Measurements from ENCODE around the gene GABARAPL2. TPM values are rescaled to one million over a fixed set of nuclear protein-coding genes. Genes with fewer than 3 reads are reported as not detected.

GABARAPL2 gene
- polyA plus RNA-seq, 1 donor (not counting 4 experiments of a cell fraction or from before 2014, with no cell fraction given): 95.8 TPM

DNA sequence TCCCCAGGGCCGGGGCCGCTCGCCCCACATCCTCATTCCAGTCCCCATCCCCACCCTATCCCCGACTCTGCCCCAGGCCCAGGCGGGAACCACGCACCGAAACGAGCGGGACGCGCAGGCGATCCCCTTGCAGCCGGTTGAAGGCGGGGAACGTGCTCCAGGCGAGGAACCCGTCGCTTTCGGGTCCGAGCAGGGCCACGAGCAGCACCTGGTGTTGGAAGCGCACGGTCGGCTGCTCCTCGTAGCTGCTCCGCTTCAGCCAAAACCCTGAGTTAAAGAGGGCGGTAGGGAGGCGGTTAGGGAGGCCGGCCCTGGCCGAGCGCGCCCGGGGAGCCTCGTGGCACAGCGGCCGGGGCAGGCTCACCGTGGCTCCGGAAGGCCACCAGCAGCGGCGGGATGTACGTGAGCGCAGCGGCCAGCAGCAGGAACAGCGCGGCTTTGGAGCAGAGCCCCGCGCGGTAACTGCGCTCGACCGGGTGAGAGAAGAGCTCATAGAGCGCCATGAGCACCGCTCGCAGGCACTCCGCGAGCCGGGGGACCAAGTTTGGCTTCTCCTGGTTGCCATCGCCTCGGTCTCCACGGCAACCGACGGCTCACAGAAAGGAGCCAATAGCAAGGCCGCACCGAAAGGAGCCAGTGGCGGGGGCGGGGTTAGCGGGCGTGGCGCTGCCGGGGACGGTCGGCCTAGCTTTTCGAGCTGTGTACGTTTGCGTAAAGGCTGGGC is 10.3 kb upstream of the GABARAPL2 start, which contains the start of gene TMEM231:
TSS of gene TMEM231 (minus strand) at position 546 of the 724 bp plus-strand sequence. CDS start at position 503, 43 bp downstream.
- Histone ChIP-seq H2AFZ (ENCODE audit: control insufficient read depth, low read length) (peak within 1 kb of the TSS; percentile 94), H3K9me3 (ENCODE audit: control insufficient read depth, low read depth, low read length) (no peaks in the 10 kb centered on the region), H3K9me1 (ENCODE audit: control insufficient read depth, extremely low read depth, insufficient read depth, low read length) (no peaks in the 10 kb centered on the region), H3K4me2 (ENCODE audit: control insufficient read depth, extremely low read depth, insufficient read depth, low read depth, low read length) (peak within 1 kb of the TSS; percentile 96), H3K36me3 (ENCODE audit: control insufficient read depth in 2 of 2, extremely low read depth in 1 of 2, insufficient read depth in 2 of 2, low read length in 2 of 2) (no peaks in the 10 kb centered on the region), H3K27me3 (ENCODE audit: control insufficient read depth, extremely low read depth, insufficient read depth, low read length) (no peaks in the 10 kb centered on the region), H3K79me2 (ENCODE audit: control insufficient read depth, insufficient read depth, low read length) (no peaks in the 10 kb centered on the region), H3K4me3 (ENCODE audit: control insufficient read depth in 2 of 3, extremely low read depth in 1 of 3, insufficient read depth in 2 of 3, low read depth in 1 of 3, low read length in 3 of 3) (peak within 1 kb of the TSS; percentile 54 to 87 (median 82)), H3K27ac (ENCODE audit: control insufficient read depth, insufficient read depth, low read length) (peak within 1 kb of the TSS; percentile 70), H3K9ac (ENCODE audit: control insufficient read depth, extremely low read depth, insufficient read depth, low read length) (peak within 1 kb of the TSS; percentile 78), H4K20me1 (ENCODE audit: control insufficient read depth, extremely low read depth, insufficient read depth, low read length) (no peaks in the 10 kb centered on the region), H3K4me1 (ENCODE audit: control insufficient read depth, extremely low read depth, insufficient read depth, low read length) (peaks cover 17% of the 10 kb centered on the region)
- DNase-seq (ENCODE audit: low read depth, low spot score) (no peak), FAIRE-seq (peak; percentile 34)
- no peak for TF ChIP-seq EZH2 (IDR thresholded peaks at IDR 0.05; ENCODE audit: low read length)
- TF ChIP-seq, protein P1, sequence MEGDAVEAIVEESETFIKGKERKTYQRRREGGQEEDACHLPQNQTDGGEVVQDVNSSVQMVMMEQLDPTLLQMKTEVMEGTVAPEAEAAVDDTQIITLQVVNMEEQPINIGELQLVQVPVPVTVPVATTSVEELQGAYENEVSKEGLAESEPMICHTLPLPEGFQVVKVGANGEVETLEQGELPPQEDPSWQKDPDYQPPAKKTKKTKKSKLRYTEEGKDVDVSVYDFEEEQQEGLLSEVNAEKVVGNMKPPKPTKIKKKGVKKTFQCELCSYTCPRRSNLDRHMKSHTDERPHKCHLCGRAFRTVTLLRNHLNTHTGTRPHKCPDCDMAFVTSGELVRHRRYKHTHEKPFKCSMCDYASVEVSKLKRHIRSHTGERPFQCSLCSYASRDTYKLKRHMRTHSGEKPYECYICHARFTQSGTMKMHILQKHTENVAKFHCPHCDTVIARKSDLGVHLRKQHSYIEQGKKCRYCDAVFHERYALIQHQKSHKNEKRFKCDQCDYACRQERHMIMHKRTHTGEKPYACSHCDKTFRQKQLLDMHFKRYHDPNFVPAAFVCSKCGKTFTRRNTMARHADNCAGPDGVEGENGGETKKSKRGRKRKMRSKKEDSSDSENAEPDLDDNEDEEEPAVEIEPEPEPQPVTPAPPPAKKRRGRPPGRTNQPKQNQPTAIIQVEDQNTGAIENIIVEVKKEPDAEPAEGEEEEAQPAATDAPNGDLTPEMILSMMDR (optimal IDR thresholded peaks at IDR 0.05 in 1 of 3, IDR thresholded peaks at IDR 0.05 in 1 of 3, conservative IDR thresholded peaks at IDR 0.05 in 1 of 3; ENCODE audit: extremely low read depth in 1 of 3, insufficient read depth in 2 of 3, low read length in 3 of 3): no peak
- dilution Hi-C loops (cut with MboI; ENCODE audit: extremely low pct_ligation_motif_present, low sequenced_read_pairs): no loop called here

DNA sequence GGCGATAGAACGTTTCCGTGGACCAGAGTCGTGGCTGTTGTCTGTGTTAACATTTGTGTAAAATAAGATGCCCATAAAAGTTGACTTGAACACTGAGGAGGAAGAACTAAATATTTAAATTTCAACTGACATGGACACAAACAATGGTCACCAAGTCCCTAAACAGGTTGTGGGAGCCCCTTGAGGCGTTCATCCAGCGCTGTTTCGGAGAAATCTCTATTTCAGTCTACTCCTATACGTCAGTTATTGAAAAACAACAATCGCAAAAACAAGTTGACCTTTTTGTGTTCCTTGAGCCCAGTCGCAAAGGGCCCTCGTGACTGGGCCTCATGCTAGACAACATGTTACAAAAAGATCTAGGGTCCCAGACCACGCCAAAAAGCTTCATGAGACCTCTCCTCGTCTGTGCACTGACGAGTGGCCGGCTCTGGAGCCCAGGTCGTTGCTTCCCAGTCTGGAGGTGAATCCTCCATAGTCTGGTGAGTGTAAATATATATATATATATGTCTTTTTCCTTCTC is 9.7 kb upstream of the GABARAPL2 start:
- peak overlapping the region; percentile 78 for H3K9ac ChIP-seq (ENCODE audit: control insufficient read depth, extremely low read depth, insufficient read depth, low read length)
- H3K4me2 ChIP-seq (ENCODE audit: control insufficient read depth, extremely low read depth, insufficient read depth, low read depth, low read length): peak overlapping the region; percentile 96
- no peak for DNase-seq (ENCODE audit: low read depth, low spot score)
- peaks cover 17% of the 10 kb centered on the region for H3K4me1 ChIP-seq (ENCODE audit: control insufficient read depth, extremely low read depth, insufficient read depth, low read length)
- H3K27me3 ChIP-seq (ENCODE audit: control insufficient read depth, extremely low read depth, insufficient read depth, low read length): no peaks in the 10 kb centered on the region
- dilution Hi-C loops (cut with MboI; ENCODE audit: extremely low pct_ligation_motif_present, low sequenced_read_pairs): no loop called here
- peak overlapping the region; percentile 54 to 87 (median 82) for H3K4me3 ChIP-seq (ENCODE audit: control insufficient read depth in 2 of 3, extremely low read depth in 1 of 3, insufficient read depth in 2 of 3, low read depth in 1 of 3, low read length in 3 of 3)
- no peaks in the 10 kb centered on the region for H4K20me1 ChIP-seq (ENCODE audit: control insufficient read depth, extremely low read depth, insufficient read depth, low read length)
- H3K79me2 ChIP-seq (ENCODE audit: control insufficient read depth, insufficient read depth, low read length): no peaks in the 10 kb centered on the region
- peak overlapping the region; percentile 70 for H3K27ac ChIP-seq (ENCODE audit: control insufficient read depth, insufficient read depth, low read length)
- H3K9me3 ChIP-seq (ENCODE audit: control insufficient read depth, low read depth, low read length): no peaks in the 10 kb centered on the region
- H3K36me3 ChIP-seq (ENCODE audit: control insufficient read depth in 2 of 2, extremely low read depth in 1 of 2, insufficient read depth in 2 of 2, low read length in 2 of 2): no peaks in the 10 kb centered on the region
- H2AFZ ChIP-seq (ENCODE audit: control insufficient read depth, low read length): peak overlapping the region; percentile 94
- no peaks in the 10 kb centered on the region for H3K9me1 ChIP-seq (ENCODE audit: control insufficient read depth, extremely low read depth, insufficient read depth, low read length)
- no peak for FAIRE-seq
- TF ChIP-seq EZH2 (IDR thresholded peaks at IDR 0.05; ENCODE audit: low read length): no peak
- TF ChIP-seq, protein P1 (optimal IDR thresholded peaks at IDR 0.05 in 1 of 3, IDR thresholded peaks at IDR 0.05 in 1 of 3, conservative IDR thresholded peaks at IDR 0.05 in 1 of 3; ENCODE audit: extremely low read depth in 1 of 3, insufficient read depth in 2 of 3, low read length in 3 of 3): no peak

All from keratinocyte (primary cell).